ENCODE measurements around the gene CRY2.

DNA sequence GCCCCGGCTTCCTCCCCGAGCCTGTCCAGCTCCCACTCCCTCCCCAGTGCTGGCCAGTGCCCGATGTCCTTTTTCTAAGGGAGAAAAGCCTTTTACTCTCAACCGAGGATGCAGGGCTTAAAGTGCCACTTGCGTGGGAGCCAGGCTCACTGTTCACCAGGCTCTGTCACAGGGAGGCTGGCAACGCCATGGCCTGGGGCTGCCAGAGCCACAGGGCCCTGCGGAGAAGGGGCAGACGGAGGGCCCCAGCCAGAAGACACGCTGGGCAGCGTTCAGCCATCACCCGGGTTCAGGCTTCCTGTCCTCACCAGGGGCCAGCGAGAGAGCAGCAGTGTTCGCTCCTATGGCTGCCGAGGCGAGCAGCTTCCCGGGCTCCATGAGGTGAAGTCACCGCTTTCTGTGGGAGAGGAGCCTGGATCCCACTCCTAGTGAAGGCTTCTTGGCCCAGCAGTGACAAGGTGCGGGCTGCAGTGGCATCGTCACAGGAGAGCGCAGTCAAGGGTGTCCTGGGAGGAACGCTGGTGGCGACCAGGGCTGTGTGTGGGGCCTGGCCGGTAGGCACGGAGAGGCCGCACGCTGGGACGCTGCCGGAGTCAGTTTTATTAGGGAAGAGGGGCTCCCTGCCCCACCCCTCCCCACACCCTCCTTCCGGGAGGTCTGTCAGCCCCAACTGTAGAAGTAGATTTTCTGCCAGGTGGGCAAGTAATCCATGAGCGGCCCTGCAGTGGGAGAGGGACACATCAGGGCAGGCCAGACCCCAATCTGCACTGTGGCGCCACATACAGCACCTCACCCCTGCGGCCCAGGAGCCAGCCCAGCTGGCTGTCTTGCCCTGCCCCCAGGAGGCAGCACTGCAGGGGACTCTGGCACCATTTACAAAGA, 62.6 kb downstream of the CRY2 start:
- TF ChIP-seq ZNF302 (CRISPR knock-in tag; IDR thresholded peaks at IDR 0.05) (no peak), RAD21 (conservative IDR thresholded peaks at IDR 0.05 in 1 of 2, IDR thresholded peaks at IDR 0.05 in 1 of 2) (no peak), EP300 (IDR thresholded peaks at IDR 0.05) (no peak), NFE2L2 (conservative IDR thresholded peaks at IDR 0.05; ENCODE audit: low read length) (no peak), POLR2A (IDR thresholded peaks at IDR 0.05; ENCODE audit: low read length) (no peak), BHLHE40 (IDR thresholded peaks at IDR 0.05; ENCODE audit: low read depth, low read length) (no peak), CHD2 (IDR thresholded peaks at IDR 0.05; ENCODE audit: low read length, partially characterized antibody) (no peak), MAFK (IDR thresholded peaks at IDR 0.05; ENCODE audit: partially characterized antibody) (no peak), JUN (IDR thresholded peaks at IDR 0.05) (no peak), RARB (CRISPR knock-in tag; IDR thresholded peaks at IDR 0.05) (no peak)
- TF ChIP-seq, protein P1, sequence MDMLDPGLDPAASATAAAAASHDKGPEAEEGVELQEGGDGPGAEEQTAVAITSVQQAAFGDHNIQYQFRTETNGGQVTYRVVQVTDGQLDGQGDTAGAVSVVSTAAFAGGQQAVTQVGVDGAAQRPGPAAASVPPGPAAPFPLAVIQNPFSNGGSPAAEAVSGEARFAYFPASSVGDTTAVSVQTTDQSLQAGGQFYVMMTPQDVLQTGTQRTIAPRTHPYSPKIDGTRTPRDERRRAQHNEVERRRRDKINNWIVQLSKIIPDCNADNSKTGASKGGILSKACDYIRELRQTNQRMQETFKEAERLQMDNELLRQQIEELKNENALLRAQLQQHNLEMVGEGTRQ (IDR thresholded peaks at IDR 0.05), result no peak
- TF ChIP-seq, protein P2, sequence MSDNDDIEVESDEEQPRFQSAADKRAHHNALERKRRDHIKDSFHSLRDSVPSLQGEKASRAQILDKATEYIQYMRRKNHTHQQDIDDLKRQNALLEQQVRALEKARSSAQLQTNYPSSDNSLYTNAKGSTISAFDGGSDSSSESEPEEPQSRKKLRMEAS (IDR thresholded peaks at IDR 0.05), result no peak
- TF ChIP-seq, protein P3, sequence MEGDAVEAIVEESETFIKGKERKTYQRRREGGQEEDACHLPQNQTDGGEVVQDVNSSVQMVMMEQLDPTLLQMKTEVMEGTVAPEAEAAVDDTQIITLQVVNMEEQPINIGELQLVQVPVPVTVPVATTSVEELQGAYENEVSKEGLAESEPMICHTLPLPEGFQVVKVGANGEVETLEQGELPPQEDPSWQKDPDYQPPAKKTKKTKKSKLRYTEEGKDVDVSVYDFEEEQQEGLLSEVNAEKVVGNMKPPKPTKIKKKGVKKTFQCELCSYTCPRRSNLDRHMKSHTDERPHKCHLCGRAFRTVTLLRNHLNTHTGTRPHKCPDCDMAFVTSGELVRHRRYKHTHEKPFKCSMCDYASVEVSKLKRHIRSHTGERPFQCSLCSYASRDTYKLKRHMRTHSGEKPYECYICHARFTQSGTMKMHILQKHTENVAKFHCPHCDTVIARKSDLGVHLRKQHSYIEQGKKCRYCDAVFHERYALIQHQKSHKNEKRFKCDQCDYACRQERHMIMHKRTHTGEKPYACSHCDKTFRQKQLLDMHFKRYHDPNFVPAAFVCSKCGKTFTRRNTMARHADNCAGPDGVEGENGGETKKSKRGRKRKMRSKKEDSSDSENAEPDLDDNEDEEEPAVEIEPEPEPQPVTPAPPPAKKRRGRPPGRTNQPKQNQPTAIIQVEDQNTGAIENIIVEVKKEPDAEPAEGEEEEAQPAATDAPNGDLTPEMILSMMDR (IDR thresholded peaks at IDR 0.05), result no peak

Data from A549 (cell line).